Skeletal muscle satellite cell (primary cell): Measurements from ENCODE around the gene PIEZO1.

Experiments used
- H3K27me3 ChIP-seq: 2 replicates; pipeline ENCODE4 v1.7.0; 2013; ENCODE audit warnings: low read length; ENCODE audit not compliant: control insufficient read depth, insufficient read depth
- H3K36me3 ChIP-seq: 2 replicates; pipeline ENCODE4 v1.7.0; 2013; ENCODE audit warnings: mild to moderate bottlenecking, control low read depth, low read length; ENCODE audit not compliant: insufficient read depth
- H3K4me1 ChIP-seq: 2 replicates; pipeline ENCODE4 v1.7.0; 2013; ENCODE audit warnings: low read length; ENCODE audit not compliant: control insufficient read depth, insufficient read depth
- H3K4me2 ChIP-seq: 2 replicates; pipeline ENCODE4 v1.7.0; 2013; ENCODE audit warnings: mild to moderate bottlenecking, low read length
- H3K4me3 ChIP-seq: 2 replicates; pipeline ENCODE4 v1.7.0; 2013; ENCODE audit warnings: low read length
- H3K9ac ChIP-seq: 2 replicates; pipeline ENCODE4 v1.7.0; 2013; ENCODE audit warnings: mild to moderate bottlenecking, low read depth, low read length, moderate library complexity
- H3K9me3 ChIP-seq: replicated peaks from 2 replicates; pipeline ENCODE4 v1.7.0; 2013; ENCODE audit warnings: mild to moderate bottlenecking, control low read depth, low read length

PIEZO1 gene

GRCh38 chr16:88749358-88749757 is 35.7 kb downstream of the PIEZO1 start:
- Histone ChIP-seq H3K4me2 (no peak overlapping the region), H3K9ac (no peak overlapping the region), H3K4me1 (peaks cover 18% of the 10 kb centered on the region), H3K27me3 (no peaks in the 10 kb centered on the region), H3K36me3 (peaks cover 27% of the 10 kb centered on the region), H3K9me3 (no peaks in the 10 kb centered on the region), H3K4me3 (no peak overlapping the region)

DNA sequence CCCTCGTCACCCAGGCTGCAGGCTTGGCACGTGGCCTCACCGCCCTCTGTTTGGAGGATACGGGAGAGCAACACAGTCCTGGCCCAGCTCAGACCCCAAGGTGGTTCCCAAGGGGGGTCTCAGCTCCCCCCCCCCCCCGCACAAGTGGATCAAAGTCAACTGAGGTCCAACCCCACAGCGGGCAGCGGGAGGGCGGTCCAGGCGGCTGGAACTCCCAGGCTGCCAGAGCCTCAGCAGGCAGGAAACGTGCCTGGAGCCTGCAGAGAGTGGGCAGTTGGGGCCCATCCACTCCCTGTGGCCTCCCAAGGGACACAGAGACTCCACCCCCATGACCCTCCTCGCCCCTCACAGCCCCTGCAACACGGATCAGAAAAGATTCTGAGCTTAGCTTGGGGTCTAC is 36.7 kb downstream of the PIEZO1 start:
- Histone ChIP-seq H3K4me2 (no peak overlapping the region), H3K36me3 (peaks cover 27% of the 10 kb centered on the region), H3K9ac (no peak overlapping the region), H3K9me3 (no peaks in the 10 kb centered on the region), H3K4me1 (peaks cover 8% of the 10 kb centered on the region), H3K27me3 (no peaks in the 10 kb centered on the region), H3K4me3 (no peak overlapping the region)

DNA sequence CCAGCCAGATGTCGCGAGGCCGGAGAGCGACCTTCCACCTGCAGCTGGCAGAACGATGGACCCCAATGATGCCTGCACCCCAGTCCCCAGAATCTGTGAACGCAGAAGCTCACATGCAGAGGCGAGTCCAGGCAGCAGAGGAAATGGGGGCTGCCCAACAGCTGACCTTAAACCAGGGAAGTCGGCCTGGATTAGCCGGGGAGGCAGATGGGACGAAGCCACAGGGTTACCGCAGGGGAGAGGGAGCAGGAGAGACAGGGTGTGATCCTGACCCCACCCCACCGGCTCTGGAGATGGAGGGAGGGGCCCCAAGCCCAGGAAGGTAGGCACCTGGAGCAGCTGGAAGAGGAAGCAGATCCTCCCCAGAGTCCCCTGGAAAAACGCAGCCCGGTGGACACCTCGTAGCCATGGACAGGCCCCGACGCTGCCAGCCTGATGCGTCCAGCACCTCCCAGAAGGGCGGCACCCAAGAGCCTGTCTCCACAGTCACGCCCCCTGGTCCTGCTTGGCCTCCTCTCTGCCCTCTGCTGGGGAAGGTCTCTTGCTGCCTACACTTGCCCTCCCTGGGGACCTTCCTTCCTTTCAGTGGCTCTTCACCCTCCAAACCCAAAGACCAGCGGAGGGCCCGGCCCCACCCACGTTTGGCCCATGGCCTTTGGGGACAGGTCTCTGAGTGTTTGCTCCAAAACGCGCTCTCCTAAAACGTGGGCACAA is 37.3 kb downstream of the PIEZO1 start:
- no peaks in the 10 kb centered on the region for H3K27me3 ChIP-seq
- no peak overlapping the region for H3K4me2 ChIP-seq
- peaks cover 8% of the 10 kb centered on the region for H3K4me1 ChIP-seq
- H3K4me3 ChIP-seq, result no peak overlapping the region
- no peak overlapping the region for H3K9ac ChIP-seq
- peaks cover 31% of the 10 kb centered on the region for H3K36me3 ChIP-seq
- H3K9me3 ChIP-seq, result no peaks in the 10 kb centered on the region

DNA sequence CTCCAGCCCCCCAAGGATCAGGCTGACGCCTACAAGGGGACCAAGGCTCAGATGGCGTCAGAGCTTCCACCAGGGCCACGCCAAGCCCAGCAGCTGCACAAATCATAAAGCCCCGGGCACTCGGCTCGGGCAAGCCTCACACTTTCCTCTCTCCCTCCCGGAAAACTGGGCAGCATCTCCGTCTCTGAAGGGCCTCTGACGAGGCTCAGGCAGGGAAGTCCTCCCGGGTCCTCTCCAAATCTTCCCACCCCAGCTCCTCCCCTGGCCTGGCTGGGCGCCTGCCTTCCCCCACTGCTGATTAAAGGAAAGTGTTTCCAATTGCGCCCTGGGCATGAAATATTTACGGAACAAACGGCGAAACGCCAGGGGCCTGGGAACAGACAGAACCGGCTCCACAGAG is 38.5 kb downstream of the PIEZO1 start:
- Histone ChIP-seq H3K9me3 (no peaks in the 10 kb centered on the region), H3K9ac (no peak overlapping the region), H3K36me3 (peaks cover 32% of the 10 kb centered on the region), H3K4me3 (no peak overlapping the region), H3K27me3 (no peaks in the 10 kb centered on the region), H3K4me2 (no peak overlapping the region), H3K4me1 (peaks cover 8% of the 10 kb centered on the region)

DNA sequence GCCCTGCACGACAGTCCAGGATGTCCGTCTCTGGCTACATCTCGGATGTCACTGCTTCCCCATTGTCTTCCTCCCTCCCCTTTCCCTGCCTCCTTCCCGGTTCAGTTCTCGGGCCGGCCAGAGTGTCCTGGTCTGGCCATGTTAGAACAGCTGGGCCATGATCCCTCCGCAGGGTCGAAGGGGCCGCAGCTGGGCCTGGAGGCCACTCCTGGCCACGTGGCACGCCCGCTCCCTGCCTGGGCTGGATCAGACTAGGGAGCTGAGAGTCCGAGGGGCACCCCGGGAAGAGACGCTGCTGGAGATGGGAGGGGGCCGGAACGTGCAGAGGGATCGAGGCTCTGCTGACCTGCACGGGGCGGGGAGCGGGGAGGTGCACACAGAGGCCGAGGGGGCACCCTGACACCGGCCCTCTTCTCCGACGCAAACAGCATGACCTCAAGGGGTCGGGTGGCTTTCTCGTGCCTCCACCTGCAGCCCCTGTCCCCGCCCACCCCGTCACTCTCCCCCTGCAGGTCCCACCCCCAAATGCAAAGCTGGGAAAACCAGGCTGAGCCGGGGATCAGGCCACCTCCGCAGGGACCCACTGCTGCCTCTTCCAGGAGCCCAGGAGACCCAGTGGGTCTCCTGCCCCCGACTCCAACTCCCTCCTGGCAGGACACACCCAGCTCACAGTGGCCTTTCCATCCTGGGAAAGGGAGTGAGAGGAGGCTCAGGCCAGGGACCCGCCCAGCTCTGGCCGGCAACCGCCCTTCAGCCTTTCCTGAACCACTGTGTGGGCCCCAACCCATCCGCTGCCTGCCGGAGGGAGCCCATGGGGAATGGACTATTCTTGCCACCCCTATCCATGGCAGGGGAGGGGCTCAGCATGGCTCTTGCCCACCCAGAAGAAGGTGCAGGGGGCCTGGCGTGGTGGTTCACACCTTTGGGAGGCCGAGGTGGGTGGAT is 40.2 kb downstream of the PIEZO1 start:
- Histone ChIP-seq H3K4me1 (peaks cover 8% of the 10 kb centered on the region), H3K27me3 (no peaks in the 10 kb centered on the region), H3K4me2 (no peak overlapping the region), H3K36me3 (peaks cover 44% of the 10 kb centered on the region), H3K4me3 (no peak overlapping the region), H3K9me3 (no peaks in the 10 kb centered on the region), H3K9ac (no peak overlapping the region)

- Histone ChIP-seq H3K4me3 (no peak overlapping the region), H3K9me3 (no peaks in the 10 kb centered on the region), H3K4me1 (peaks cover 8% of the 10 kb centered on the region), H3K36me3 (peaks cover 45% of the 10 kb centered on the region), H3K27me3 (no peaks in the 10 kb centered on the region), H3K9ac (no peak overlapping the region), H3K4me2 (no peak overlapping the region)
These were observed 41.1 kb downstream of the PIEZO1 start for GRCh38 chr16:88743693-88744576.

- no peaks in the 10 kb centered on the region for H3K27me3 ChIP-seq
- H3K4me1 ChIP-seq, result peaks cover 8% of the 10 kb centered on the region
- H3K4me3 ChIP-seq, result no peak overlapping the region
- peaks cover 47% of the 10 kb centered on the region for H3K36me3 ChIP-seq
- H3K9me3 ChIP-seq, result no peaks in the 10 kb centered on the region
- no peak overlapping the region for H3K9ac ChIP-seq
- no peak overlapping the region for H3K4me2 ChIP-seq
These were observed 42.0 kb downstream of the PIEZO1 start for GRCh38 chr16:88742896-88743605.

DNA sequence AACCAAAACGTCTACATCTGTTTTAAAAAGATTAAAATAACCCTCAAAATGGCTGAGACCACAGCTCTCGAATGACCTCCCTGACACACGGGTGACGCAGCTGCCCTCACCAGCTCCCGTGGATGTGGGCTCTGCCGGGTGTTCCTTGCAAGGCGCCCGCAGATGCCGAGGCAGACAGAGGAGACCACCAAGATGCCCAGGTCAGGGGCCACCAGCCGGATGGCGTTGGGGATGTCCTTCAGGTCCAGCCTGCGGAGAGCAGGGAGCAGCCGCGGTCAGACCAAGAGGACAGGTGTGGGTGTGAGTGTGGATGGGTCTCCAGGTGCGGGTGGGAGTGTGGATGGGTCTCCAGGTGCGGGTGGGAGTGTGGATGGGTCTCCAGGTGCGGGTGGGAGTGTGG is 43.7 kb downstream of the PIEZO1 start:
- peaks cover 5% of the 10 kb centered on the region for H3K4me1 ChIP-seq
- H3K36me3 ChIP-seq, result peaks cover 52% of the 10 kb centered on the region
- no peak overlapping the region for H3K4me3 ChIP-seq
- no peaks in the 10 kb centered on the region for H3K9me3 ChIP-seq
- H3K27me3 ChIP-seq, result no peaks in the 10 kb centered on the region
- no peak overlapping the region for H3K4me2 ChIP-seq
- no peak overlapping the region for H3K9ac ChIP-seq

- Histone ChIP-seq H3K9ac (no peak overlapping the region), H3K4me1 (peaks cover 4% of the 10 kb centered on the region), H3K4me2 (no peak overlapping the region), H3K36me3 (peaks cover 58% of the 10 kb centered on the region), H3K4me3 (no peak overlapping the region), H3K27me3 (no peaks in the 10 kb centered on the region), H3K9me3 (no peaks in the 10 kb centered on the region)
These were observed 44.3 kb downstream of the PIEZO1 start for GRCh38 chr16:88740727-88741055.

DNA sequence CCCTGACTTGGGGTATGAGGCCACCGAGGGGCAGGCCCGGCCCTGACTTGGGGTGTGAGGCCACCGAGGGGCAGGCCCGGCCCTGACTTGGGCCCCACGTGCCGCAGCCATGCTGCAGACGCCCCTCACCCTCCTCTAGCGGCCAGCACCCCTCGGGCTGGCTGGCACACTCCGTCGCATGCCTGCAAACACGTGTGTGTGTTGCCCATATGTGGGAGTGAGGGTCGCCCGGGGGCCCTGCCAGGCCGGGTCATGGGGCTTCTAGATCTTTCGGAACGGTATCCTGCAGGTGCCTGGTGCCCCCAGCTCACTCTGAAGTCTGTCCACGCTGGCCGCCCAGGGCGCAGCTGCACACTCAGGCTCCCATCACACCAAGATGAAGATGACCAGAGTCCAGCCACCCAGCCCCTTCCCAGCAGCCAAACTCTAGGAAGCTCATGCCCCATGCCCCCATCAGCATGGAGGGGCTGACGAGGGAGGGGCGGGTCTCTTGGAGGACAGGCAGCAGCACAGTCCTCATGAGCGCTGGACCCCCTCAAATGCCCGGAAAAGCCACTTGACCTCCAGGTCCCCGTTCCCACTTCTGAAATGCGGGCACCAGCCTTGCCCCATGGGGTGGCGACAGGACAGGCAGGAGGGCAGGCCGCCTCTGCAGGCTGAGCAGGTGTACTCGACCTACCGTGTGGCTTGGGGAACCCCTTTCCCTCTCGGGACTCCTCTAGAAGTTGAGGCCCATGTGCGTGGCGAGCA is 44.9 kb downstream of the PIEZO1 start:
- Histone ChIP-seq H3K4me3 (no peak overlapping the region), H3K4me2 (no peak overlapping the region), H3K9ac (no peak overlapping the region), H3K4me1 (peaks cover 4% of the 10 kb centered on the region), H3K36me3 (peaks cover 63% of the 10 kb centered on the region), H3K27me3 (no peaks in the 10 kb centered on the region), H3K9me3 (no peaks in the 10 kb centered on the region)
